KBM-7 (cell line): Measurements from ENCODE around the gene PDE6G.

Experiments
- DNase-seq: peaks from one replicate; pipeline ENCODE4 v3.0.0-alpha.2; 2015
- in situ Hi-C: fragments of 300-500 bp; cut with MboI; formaldehyde crosslinking; loops from 2 replicates; pipeline ENCODE4 v1.14.3; 2020; ENCODE audit warnings: low sequenced_read_pairs, low pct_unique_long_range_greater_than_20kb, mixed read lengths

PDE6G gene

DNA sequence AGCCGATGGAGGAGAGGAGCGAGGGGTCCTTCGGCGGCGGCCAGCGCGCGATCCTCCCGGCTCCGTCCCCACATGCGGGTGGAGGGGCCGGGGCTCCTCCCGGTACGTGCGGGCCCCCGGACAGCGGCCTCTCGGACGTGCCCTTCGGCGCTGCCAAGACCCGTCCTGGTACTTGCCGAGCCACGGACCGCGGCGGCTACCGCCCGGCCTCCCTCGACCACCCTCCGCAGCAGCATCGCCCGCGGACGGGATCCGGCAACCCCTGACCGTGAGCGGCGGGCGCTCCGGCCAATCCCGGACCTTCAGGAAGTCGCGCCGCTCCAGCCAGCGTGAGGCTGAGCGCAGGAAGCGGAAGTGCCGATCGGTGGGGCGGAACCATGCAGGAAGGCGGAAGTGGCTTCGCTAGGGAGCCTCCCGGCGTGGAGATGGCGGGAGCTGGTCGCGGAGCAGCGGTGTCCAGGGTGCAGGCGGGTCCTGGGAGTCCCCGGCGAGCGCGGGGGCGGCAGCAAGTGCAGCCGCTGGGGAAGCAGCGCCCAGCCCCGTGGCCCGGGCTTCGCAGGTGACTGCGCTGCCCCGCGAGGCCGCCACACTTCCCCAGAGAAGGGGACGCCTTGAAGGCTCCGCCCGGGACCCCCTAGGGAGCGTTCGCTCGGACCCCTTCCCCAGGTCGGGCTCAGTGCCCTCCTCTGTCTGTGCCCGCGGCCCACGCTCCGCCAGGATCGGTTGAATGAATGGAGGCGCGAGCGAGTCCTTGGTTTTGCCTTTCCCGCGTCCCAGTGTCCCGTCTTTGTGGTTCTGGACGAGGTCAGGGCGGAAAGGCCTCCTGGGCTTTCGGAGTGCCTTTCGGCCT lies 10.2 kb upstream of the PDE6G start, which contains the start of the genes CCDC137 and OXLD1:
Gene CCDC137 (plus strand): TSS at position 396 of the 850 bp plus-strand sequence. CDS start 30 bp downstream, at position 426.
Gene OXLD1 (minus strand): TSS at position 264 of the 850 bp plus-strand sequence. CDS start 28 bp downstream, at position 236.
- in situ Hi-C loops = no loop called here
- peak; percentile 94 for DNase-seq

DNA sequence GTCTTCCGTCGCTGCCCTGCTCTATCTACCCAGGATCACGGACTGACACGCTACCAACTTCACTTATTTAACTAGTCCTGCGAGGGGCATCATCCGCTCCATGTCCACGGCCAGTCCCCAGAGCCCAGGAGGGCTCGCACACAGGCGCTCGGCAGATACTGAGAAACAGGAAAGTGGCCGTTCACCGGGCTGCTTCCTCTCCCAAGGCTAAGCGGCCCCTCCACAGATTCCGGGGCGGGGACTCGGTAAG lies 9.7 kb upstream of the PDE6G start:
- in situ Hi-C loops = no loop called here
- no peak for DNase-seq

DNA sequence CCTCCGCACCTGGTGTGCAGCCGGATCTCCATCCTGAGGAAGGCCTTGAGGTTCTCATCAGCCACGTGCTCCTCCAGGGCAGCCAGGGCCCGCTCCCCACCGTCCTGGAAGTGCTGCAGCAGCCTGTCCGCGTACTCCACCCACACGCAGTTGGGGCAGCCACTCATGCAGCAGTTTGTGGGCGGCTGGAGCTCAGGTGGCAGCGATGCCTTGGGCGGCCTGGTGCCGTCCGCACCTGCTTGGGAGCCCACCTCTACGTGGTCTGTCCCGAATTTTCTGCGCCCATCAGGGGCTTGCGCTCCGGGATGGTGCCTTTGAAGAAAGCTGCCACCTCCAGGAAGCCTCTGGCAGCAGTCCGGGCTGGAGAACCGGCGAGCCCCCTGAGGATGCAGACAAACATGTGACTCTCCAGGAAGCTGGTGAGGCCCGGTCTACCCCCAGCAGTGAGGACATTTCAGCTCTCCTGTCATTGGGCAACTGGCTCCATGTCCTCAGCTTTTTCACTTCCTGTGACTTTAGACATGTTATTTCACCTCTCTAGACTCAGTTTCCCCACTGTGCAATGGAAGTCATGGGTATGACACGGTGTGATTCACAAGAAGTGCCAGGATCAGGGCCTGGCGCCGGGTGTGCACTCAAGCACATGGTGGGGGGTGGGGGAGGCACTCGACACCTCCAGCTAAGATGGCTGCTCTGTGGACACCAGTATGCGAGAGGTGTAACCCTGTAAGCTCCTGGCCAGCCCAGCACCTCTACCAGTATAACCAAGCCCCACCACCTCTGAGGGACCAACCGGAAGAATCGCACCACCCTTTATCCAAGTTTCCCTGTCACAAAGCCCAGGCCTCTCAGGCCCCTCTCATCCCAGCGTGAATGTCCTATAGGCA lies 9.1 kb upstream of the PDE6G start:
- in situ Hi-C loops = no loop called here
- DNase-seq = peak; percentile 39

- no peak for DNase-seq
- in situ Hi-C loops = no loop called here
These were observed 7.7 kb upstream of the PDE6G start for GRCh38 chr17:81664051-81664470.

GRCh38 chr17:81662002-81662401 lies 5.7 kb upstream of the PDE6G start:
- in situ Hi-C loops = no loop called here
- no peak for DNase-seq

DNA sequence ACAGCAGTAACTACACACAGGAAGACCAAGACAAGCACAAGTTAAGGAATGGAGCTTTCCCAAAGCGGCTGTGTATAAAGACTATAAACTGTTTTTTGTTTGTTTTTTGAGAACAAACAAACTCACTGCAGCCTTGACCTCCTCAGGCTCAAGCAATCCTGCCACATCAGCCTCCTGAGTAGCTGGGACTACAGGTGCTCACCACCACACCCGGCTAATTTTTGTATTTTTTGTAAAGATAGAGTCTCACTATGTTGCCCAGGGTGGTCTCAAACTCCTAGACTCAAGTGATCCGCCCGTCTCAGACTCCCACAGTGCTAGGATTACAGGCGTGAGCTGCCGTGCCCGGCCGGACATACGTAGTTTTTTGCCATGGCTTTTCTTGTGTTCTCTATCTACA lies 4.1 kb upstream of the PDE6G start:
- in situ Hi-C loops = no loop called here
- DNase-seq = no peak

- in situ Hi-C loops = no loop called here
- DNase-seq = no peak
These were observed 2.7 kb upstream of the PDE6G start for GRCh38 chr17:81659038-81659437.

DNA sequence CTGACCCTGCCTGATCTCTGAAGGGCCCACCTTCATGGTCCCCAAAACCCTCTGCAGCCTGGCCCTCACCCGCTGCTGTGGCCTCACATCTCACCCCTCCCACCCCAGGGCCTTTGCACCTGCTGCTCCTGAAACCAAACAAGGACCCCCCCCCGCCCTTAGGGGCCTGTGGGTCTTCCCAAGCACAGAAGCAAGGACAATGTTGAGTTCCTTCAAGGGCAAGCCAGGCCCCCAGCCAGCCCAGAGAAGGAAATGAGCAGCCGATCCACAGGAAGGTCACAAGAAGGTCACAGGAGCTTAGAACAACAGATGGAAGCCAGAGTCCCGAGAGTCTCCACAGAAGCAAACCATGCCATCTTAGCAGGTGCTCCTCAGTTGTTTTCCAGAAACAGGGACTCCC lies 493 bp upstream of the PDE6G start:
- in situ Hi-C loops = no loop called here
- DNase-seq = peak; percentile 28

DNA sequence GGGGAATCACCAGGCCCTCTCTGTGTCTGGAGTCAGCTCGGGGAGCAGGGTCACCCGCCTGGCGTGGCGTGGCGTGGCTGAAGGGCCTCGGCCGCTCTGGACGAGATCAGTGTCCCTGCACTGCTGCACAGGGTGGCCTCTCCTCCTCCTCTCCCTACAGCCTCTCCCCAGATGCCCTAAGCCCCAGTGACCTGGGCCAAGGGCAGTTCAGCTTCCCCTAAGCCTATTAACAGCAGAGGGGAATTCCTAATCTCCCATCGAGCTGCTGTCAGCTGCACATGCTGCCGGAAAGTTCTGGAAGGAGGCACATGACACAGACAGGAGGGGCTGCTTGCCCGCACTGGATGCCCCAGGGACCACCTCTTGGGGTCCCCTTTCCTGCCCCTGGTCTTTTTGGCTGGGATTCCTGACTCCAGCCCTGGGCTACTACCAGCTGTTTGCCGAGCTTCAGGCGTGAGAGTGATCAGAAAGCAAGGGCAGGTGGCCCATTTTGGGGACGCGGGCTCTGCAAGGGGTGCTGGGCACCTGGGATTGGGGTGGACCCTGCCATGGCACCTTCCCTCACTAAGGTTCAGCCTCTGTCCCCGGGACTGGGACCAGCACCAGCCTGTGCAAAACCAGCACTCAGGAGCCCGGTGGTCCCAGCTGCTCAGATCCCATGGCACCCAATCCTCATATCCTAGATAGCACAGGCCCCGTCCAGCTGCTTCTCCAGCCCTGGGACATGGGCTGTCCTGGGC lies 794 bp downstream of the PDE6G start:
- DNase-seq = no peak
- in situ Hi-C loops = no loop called here

- in situ Hi-C loops = no loop called here
- no peak for DNase-seq
These were observed 3.2 kb downstream of the PDE6G start for GRCh38 chr17:81652906-81653771.

GRCh38 chr17:81651692-81652091 lies 4.7 kb downstream of the PDE6G start:
- no peak for DNase-seq
- in situ Hi-C loops = no loop called here

GRCh38 chr17:81650951-81651350 lies 5.4 kb downstream of the PDE6G start:
- in situ Hi-C loops = no loop called here
- DNase-seq = no peak

- in situ Hi-C loops = no loop called here
- no peak for DNase-seq
These were observed 7.6 kb downstream of the PDE6G start for GRCh38 chr17:81648707-81649085.

GRCh38 chr17:81648013-81648706 lies 8.2 kb downstream of the PDE6G start:
- no peak for DNase-seq
- in situ Hi-C loops = no loop called here

DNA sequence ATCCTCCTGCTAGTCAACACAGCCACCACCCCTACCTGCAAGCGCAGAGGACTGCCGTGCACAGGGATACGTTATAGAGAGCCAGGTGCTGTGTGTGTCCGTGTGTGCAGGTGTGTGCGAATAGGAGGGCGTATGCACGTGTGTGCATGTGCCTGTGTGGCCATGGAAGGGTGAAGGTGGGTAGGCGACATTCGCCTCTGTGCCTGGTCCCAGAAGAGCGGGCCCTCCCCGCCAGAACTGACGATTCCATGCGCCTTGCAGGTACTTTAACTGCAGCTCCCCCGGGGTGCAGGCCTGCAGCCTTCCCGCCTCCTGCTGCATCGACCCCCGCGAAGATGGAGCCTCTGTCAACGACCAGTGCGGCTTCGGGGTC lies 8.7 kb downstream of the PDE6G start:
- in situ Hi-C loops = no loop called here
- DNase-seq = no peak

DNA sequence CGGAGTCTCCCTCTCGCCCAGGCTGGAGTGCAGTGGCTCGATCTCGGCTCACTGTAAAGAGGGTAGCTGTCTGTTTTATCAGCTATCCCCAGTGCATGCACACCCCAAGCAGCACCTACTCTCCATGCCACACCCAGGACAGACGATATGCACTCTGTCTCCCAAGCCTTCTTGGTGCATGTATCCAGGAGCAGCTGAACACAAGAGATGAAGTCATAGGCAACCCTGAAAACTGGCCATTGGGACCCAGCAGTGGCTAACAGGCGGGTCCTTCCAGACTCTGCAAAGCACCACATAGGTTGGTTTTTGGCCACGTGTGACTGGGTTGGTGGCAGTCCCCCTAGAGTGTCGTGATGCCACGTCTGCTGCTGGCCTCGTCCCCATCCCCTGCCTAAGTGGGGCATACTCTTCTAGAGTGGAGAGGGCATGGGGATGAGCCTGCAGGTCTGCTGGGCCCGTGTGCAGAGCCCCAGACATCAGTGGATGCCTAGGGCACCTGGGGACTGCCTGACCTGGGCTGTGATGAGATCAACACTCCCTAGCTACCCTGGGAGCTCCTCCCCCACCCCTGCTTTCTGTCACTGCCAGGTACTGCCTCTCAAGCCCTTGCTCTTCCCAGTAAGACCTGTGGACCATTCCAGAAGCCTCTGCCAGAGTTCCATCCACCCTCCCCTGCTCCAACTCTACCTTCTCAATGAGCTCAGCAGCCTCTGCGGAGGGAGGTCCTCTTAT lies 9.3 kb downstream of the PDE6G start:
- in situ Hi-C loops = no loop called here
- no peak for DNase-seq

DNA sequence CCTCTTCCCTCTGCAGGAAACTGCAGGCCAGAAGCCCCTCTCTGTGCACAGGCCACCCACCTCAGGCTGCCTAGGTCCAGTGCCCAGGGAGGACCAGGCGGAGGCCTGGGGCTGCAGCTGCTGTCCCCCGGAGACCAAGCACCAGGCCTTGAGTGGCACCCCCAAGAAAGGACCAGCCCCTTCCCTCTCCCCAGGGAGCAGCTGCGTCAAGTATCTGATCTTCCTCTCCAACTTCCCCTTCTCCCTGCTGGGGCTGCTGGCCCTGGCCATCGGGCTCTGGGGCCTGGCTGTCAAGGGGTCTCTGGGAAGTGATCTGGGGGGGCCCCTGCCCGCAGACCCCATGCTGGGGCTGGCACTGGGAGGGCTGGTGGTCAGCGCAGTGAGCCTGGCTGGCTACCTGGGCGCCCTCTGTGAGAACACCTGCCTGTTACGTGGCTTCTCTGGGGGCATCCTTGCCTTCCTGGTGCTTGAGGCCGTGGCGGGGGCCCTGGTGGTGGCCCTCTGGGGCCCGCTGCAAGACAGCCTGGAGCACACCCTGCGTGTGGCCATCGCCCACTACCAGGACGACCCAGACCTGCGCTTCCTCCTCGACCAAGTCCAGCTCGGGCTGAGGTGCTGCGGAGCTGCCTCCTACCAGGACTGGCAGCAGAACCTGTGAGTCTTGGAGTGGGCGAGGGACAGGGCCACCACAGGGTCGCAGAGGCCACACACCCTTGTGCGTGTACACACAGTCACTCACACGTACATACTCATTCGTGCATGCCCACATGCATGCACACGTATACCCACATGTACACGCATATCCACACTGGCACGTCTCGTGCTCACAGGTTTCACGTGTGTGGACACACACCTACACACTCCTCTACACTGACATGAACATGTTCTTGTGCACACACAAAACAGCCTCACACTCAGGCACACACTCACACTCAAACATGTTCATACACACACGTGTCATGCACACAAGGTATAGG lies 11.1 kb downstream of the PDE6G start:
- in situ Hi-C loops = no loop called here
- DNase-seq = no peak
